Upper lobe of left lung (tissue), 6 donors: ENCODE data around the gene CEP192. TPM values are rescaled to one million over a fixed set of nuclear protein-coding genes. Genes with fewer than 3 reads are reported as not detected.

Source experiments
- ATAC-seq, 2 donors: fragments of 200-7000 bp; cut with Tn5 transposase; one replicate each; pipeline ENCODE4 v1.9.1; 2022; ENCODE audit warnings: mild to moderate bottlenecking in 2 of 2, moderate library complexity in 2 of 2; ENCODE audit not compliant: low FRiP score in 2 of 2
- DNase-seq, 2 donors: peaks; one replicate each; pipeline ENCODE4 v3.0.0-alpha.2; 2019 to 2020
- H3K27ac ChIP-seq, 4 donors: fragments of 200-600 bp; sonication (generic); one replicate each; pipeline ENCODE4 v1.5.1; 2016 to 2019
- H3K27me3 ChIP-seq, 4 donors: fragments of 200-600 bp; sonication (generic); one replicate each; pipeline ENCODE4 v1.5.1; 2017 to 2019
- H3K36me3 ChIP-seq, 4 donors: fragments of 200-600 bp; sonication (generic); one replicate each; pipeline ENCODE4 v1.5.1; 2016 to 2019
- H3K4me1 ChIP-seq, 4 donors: fragments of 200-600 bp; sonication (generic); one replicate each; pipeline ENCODE4 v1.5.1; 2018 to 2019
- H3K4me3 ChIP-seq, 4 donors: fragments of 200-600 bp; sonication (generic); one replicate each; pipeline ENCODE4 v1.5.1; 2017 to 2019; ENCODE audit warnings: mild to moderate bottlenecking in 2 of 4, moderate library complexity in 1 of 4
- H3K9me3 ChIP-seq, 4 donors: fragments of 200-600 bp; sonication (generic); one replicate each; pipeline ENCODE4 v1.5.1; 2018 to 2019
- EP300 ChIP-seq, 4 donors: sonication (generic); formaldehyde crosslinking; IDR thresholded peaks; one replicate each; pipeline ENCODE4 v1.5.1; 2017; ENCODE audit warnings: antibody characterized with exemption in 4 of 4, control low read depth in 2 of 4
- POLR2A ChIP-seq, 4 donors: fragments of 450-650 bp; IDR thresholded peaks; one replicate each; pipeline ENCODE4 v1.5.1; 2016 to 2017; ENCODE audit warnings: antibody characterized with exemption in 4 of 4, mild to moderate bottlenecking in 2 of 4
- POLR2AphosphoS5 ChIP-seq, 2 donors: sonication (generic); formaldehyde crosslinking; IDR thresholded peaks; one replicate each; pipeline ENCODE4 v1.5.1; 2017; ENCODE audit warnings: antibody characterized with exemption in 2 of 2
- WGBS, 2 donors: methylation state at CpG; one replicate each; pipeline ENCODE4 v1.1.5; 2017 to 2018; 5-methylcytosine and 5-hydroxymethylcytosine counted together
- total RNA-seq, 6 donors: library from RNA; depleted of rRNA in 4 of 6; stranded (reverse); fragments of >200 nt in 4 of 6; gene quantifications; one replicate each; pipeline versions ENCODE4 v1.1.0 to v1.2.1, GENCODE V29; 2016 to 2021
- TF ChIP-seq, protein P1 (sequence below), 6 experiments: fragments of 450-650 bp in 4 of 6; fragments of 200-600 bp in 2 of 6; sonication (generic) in 2 of 6; IDR thresholded peaks; one replicate each; pipeline ENCODE4 v1.5.1; 2016 to 2019; ENCODE audit warnings: antibody characterized with exemption in 6 of 6
- donor health status: DM: no; HTN: no; CAD: no; lungs with moderate emphysema.
- donor health status: DM: no; HTN: yes; CAD: no; lungs with severe emphysema.

Gene CEP192
- total RNA-seq, 6 donors from 2014 or later = 14.3 to 41.3 (median 22.5) TPM

DNA sequence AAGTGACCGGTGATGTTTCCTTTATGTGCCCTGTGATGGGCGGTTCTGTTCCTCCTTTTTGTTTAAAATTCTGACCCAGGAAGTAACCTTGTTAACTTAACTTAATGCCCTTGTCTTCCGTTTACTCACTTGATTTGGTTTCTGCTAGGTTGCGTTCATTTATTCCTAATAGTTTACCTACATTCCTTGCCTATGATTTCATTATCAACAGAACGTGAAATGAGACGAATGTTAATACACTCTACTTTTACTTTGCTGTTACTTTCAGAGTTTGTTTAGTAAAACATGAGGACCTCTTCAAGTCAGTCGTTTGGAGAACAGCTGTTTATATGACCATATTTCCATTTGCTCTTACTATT is 638 bp downstream of the CEP192 start:
- no peak for TF ChIP-seq POLR2A (IDR thresholded peaks at IDR 0.05)
- TF ChIP-seq, protein P1, sequence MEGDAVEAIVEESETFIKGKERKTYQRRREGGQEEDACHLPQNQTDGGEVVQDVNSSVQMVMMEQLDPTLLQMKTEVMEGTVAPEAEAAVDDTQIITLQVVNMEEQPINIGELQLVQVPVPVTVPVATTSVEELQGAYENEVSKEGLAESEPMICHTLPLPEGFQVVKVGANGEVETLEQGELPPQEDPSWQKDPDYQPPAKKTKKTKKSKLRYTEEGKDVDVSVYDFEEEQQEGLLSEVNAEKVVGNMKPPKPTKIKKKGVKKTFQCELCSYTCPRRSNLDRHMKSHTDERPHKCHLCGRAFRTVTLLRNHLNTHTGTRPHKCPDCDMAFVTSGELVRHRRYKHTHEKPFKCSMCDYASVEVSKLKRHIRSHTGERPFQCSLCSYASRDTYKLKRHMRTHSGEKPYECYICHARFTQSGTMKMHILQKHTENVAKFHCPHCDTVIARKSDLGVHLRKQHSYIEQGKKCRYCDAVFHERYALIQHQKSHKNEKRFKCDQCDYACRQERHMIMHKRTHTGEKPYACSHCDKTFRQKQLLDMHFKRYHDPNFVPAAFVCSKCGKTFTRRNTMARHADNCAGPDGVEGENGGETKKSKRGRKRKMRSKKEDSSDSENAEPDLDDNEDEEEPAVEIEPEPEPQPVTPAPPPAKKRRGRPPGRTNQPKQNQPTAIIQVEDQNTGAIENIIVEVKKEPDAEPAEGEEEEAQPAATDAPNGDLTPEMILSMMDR (IDR thresholded peaks at IDR 0.05) = no peak
- TF ChIP-seq EP300 (IDR thresholded peaks at IDR 0.05) = no peak
- TF ChIP-seq POLR2AphosphoS5 (IDR thresholded peaks at IDR 0.05) = no peak

DNA sequence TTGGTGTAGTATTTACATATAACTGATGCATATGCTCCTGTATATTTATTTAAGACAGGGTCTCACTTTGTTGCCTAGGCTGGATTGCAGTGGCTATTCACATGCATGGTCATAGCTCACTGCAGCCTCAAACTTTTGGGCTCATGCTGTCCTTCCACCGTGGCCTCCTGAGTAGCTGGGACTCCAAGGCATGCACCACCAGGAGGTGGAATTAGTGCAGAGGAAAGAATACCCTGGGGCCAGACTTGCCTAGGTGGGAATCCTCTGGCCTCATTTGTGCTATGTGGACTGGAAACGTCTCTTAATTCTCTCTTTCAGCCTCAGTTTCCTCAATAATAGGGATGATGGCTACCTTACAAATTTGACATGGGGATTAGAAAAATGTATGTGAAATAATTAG is 2.3 kb downstream of the CEP192 start:
- DNase-seq (no peak), ATAC-seq (no peak)
- peaks cover 13 to 19% (median 17%) of the 10 kb centered on the region in 4 donors for H3K4me1 ChIP-seq
- 83 to 92% methylated on average over 2 of the region's 2 CpGs for WGBS, 2 donors
- H3K9me3 ChIP-seq = no peaks in the 10 kb centered on the region
- no peak for TF ChIP-seq POLR2AphosphoS5 (IDR thresholded peaks at IDR 0.05)
- TF ChIP-seq, protein P1 (IDR thresholded peaks at IDR 0.05) = no peak
- no peak for TF ChIP-seq EP300 (IDR thresholded peaks at IDR 0.05)
- no peak for TF ChIP-seq POLR2A (IDR thresholded peaks at IDR 0.05)
- no peak overlapping the region for H3K27ac ChIP-seq
- H3K36me3 ChIP-seq = no peaks in the 10 kb centered on the region
- no peak overlapping the region for H3K4me3 ChIP-seq
- H3K27me3 ChIP-seq = no peaks in the 10 kb centered on the region

More for the DNA sequence above, 638 bp downstream of the CEP192 start:
- H3K27me3 ChIP-seq = no peaks in the 10 kb centered on the region
- H3K4me1 ChIP-seq = peaks cover 13 to 19% (median 17%) of the 10 kb centered on the region in 4 donors
- no peaks in the 10 kb centered on the region for H3K36me3 ChIP-seq
- ATAC-seq (no peak), DNase-seq (no peak)
- H3K9me3 ChIP-seq = no peaks in the 10 kb centered on the region
- H3K27ac ChIP-seq = peak overlapping the region; percentile 89 to 94 (median 92)
- 1% methylated on average over 7 of the region's 7 CpGs for WGBS, 2 donors
- peak overlapping the region; percentile 77 to 95 (median 86) for H3K4me3 ChIP-seq

DNA sequence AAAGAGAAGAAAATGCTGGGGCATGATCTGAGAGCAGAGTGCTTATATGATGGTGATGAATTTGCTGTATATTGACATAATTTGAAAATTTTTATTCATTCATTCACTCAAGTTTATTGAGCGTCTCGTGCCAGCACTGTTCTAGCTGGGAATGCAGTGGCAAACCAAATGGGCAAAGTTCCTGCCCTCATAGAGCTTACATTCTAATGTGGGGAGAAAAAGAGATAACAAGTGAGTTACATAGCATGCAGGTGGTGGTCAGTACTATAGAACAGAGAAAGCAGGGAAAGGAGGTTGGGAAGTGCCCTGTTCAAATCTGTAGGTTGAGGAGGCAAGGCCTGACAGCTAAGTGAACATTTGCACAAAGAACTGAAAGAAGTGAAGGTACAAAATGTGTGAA is 4.3 kb downstream of the CEP192 start:
- 100% methylated on average over 2 of the region's 2 CpGs for WGBS, 2 donors
- Histone ChIP-seq H3K4me1 (peaks cover 10 to 17% (median 14%) of the 10 kb centered on the region in 4 donors), H3K36me3 (peaks cover 0 to 1% (median 0%) of the 10 kb centered on the region in 4 donors), H3K27ac (no peak overlapping the region), H3K27me3 (no peaks in the 10 kb centered on the region), H3K9me3 (no peaks in the 10 kb centered on the region), H3K4me3 (no peak overlapping the region)
- ATAC-seq (no peak), DNase-seq (no peak)
- TF ChIP-seq EP300 (IDR thresholded peaks at IDR 0.05) (no peak), POLR2A (IDR thresholded peaks at IDR 0.05) (no peak), POLR2AphosphoS5 (IDR thresholded peaks at IDR 0.05) (no peak)
- TF ChIP-seq, protein P1 (IDR thresholded peaks at IDR 0.05) = no peak

DNA sequence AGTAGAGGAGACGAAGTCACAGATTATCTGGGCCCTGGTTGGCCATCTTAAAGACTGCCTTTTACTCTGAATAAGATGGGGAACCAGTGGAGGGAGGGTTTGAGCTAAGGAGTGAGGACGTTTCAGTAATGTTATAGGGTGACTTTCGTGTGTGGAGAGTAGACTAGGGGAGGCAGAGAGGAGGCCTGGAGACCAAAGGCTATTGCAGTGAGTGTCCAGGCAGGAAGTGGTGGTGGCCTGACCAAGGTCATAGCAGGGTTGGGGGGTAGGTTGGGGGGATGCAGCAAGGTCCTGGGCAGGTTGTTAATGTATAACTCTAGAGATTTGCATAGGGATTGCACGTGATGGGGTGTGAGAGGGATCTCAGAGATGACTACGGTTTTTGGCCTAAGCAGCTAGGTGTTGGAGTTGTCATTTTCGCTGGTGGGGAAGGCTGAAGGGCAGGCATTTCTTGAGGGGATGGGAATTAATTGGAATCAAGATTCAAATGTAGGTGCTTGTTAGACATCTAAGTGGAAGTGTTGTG is 4.9 kb downstream of the CEP192 start:
- H3K4me3 ChIP-seq = no peak overlapping the region
- no peak overlapping the region for H3K27ac ChIP-seq
- H3K36me3 ChIP-seq = peaks cover 0 to 6% (median 0%) of the 10 kb centered on the region in 4 donors
- no peak for ATAC-seq
- peaks cover 9 to 14% (median 13%) of the 10 kb centered on the region in 4 donors for H3K4me1 ChIP-seq
- DNase-seq = no peak
- TF ChIP-seq POLR2AphosphoS5 (IDR thresholded peaks at IDR 0.05) (no peak), EP300 (IDR thresholded peaks at IDR 0.05) (no peak), POLR2A (IDR thresholded peaks at IDR 0.05) (no peak)
- TF ChIP-seq, protein P1 (IDR thresholded peaks at IDR 0.05) = no peak
- 94% methylated on average over 6 of the region's 6 CpGs for WGBS, 2 donors
- H3K9me3 ChIP-seq = no peaks in the 10 kb centered on the region
- H3K27me3 ChIP-seq = no peaks in the 10 kb centered on the region
